HFF-Myc (cell line): ENCODE measurements around the gene DPP7.
"Not testable (repeated sequence)": the region's sequence is repeated elsewhere in the genome, so short reads cannot be mapped to it uniquely, and the experiment has no call there.

Experiments used
- DNase-seq: peaks from one replicate; pipeline ENCODE4 v3.0.0-alpha.2; 2011; ENCODE audit warnings: low read depth; ENCODE audit errors: extremely low read depth
- H3K4me3 ChIP-seq: replicated peaks from 2 replicates; pipeline ENCODE4 v1.5.1; 2011; ENCODE audit warnings: low read depth, mild to moderate bottlenecking, control low read depth, low read length
- TF ChIP-seq, protein P1 (sequence below): IDR thresholded peaks from 2 replicates; pipeline ENCODE4 v1.5.1; 2012; ENCODE audit warnings: mild to moderate bottlenecking, low read depth, low read length, control low read depth; ENCODE audit errors: missing control alignments

Gene DPP7

DNA sequence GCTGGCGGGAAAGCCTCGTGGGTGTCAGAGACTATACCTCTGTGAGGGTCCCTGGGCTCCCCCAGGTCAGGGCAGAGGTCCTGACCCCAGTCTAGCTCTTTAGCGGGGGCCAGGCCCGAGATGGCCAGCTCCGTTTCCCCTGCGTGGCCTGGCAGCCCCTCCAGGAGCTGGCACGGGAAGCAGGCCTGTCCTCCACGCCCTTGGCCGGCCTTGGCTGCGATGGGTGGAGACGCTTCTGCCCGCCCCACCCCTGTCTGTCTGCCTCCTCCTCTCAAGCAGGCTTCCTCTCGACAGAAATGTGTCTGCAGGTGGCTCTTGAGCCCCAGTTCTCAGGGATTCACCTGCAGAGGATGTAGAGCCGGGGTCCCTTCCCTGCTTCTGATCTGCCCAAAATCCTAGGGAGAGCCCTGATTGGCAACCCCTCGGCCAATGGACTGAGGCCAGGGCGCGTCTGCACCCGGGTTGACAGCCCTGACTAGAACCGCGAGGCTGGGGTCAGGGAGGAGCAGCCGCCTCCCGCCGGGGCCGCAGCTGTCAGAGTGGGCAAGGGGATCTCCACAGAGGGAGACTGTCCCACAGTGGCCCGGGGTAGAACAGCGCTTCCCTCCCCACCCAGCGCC lies 21.8 kb upstream of the DPP7 start:
- DNase-seq, result no peak
- TF ChIP-seq, protein P1, sequence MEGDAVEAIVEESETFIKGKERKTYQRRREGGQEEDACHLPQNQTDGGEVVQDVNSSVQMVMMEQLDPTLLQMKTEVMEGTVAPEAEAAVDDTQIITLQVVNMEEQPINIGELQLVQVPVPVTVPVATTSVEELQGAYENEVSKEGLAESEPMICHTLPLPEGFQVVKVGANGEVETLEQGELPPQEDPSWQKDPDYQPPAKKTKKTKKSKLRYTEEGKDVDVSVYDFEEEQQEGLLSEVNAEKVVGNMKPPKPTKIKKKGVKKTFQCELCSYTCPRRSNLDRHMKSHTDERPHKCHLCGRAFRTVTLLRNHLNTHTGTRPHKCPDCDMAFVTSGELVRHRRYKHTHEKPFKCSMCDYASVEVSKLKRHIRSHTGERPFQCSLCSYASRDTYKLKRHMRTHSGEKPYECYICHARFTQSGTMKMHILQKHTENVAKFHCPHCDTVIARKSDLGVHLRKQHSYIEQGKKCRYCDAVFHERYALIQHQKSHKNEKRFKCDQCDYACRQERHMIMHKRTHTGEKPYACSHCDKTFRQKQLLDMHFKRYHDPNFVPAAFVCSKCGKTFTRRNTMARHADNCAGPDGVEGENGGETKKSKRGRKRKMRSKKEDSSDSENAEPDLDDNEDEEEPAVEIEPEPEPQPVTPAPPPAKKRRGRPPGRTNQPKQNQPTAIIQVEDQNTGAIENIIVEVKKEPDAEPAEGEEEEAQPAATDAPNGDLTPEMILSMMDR, result no peak
- H3K4me3 ChIP-seq, result no peak overlapping the region

GRCh38 chr9:137135154-137135553 lies 20.6 kb upstream of the DPP7 start:
- not testable (repeated sequence) for H3K4me3 ChIP-seq, DNase-seq

- no peak for DNase-seq
- TF ChIP-seq, protein P1, result no peak
- no peak overlapping the region for H3K4me3 ChIP-seq
Observed at GRCh38 chr9:137134191-137134590, 19.7 kb upstream of the DPP7 start.

- DNase-seq, result no peak
- H3K4me3 ChIP-seq, result peak overlapping the region; percentile 79
- TF ChIP-seq, protein P1, result no peak
Observed at GRCh38 chr9:137130176-137130755, 15.7 kb upstream of the DPP7 start.

GRCh38 chr9:137129456-137130175 lies 15.1 kb upstream of the DPP7 start:
- TF ChIP-seq, protein P1, result no peak
- peak; percentile 59 for DNase-seq
- peak overlapping the region; percentile 79 for H3K4me3 ChIP-seq

- TF ChIP-seq, protein P1, result no peak
- DNase-seq, result no peak
- peak overlapping the region; percentile 79 for H3K4me3 ChIP-seq
Observed at GRCh38 chr9:137128862-137129455, 14.4 kb upstream of the DPP7 start.
